Vagina (tissue), 2 donors: ENCODE data around the gene NARS2.

Source experiments
- POLR2A ChIP-seq, 2 donors: fragments of 450-650 bp; IDR thresholded peaks; one replicate each; pipeline ENCODE4 v1.6.1; 2017; ENCODE audit warnings: antibody characterized with exemption in 2 of 2, mild to moderate bottlenecking in 2 of 2, moderate library complexity in 2 of 2
- POLR2AphosphoS5 ChIP-seq, 2 donors: sonication (generic); formaldehyde crosslinking; IDR thresholded peaks; one replicate each; pipeline ENCODE4 v1.9.0; 2017; ENCODE audit warnings: antibody characterized with exemption in 2 of 2, mild to moderate bottlenecking in 2 of 2, low read depth in 1 of 2; ENCODE audit not compliant: insufficient read depth in 1 of 2
- TF ChIP-seq, protein P1 (sequence below), 3 experiments: fragments of 450-650 bp in 2 of 3; fragments of 200-600 bp in 1 of 3; sonication (generic) in 1 of 3; IDR thresholded peaks; one replicate each; pipeline ENCODE4 v1.5.1; 2017 to 2019; ENCODE audit warnings: antibody characterized with exemption in 3 of 3, mild to moderate bottlenecking in 2 of 3, moderate library complexity in 2 of 3

- TF ChIP-seq, protein P1, sequence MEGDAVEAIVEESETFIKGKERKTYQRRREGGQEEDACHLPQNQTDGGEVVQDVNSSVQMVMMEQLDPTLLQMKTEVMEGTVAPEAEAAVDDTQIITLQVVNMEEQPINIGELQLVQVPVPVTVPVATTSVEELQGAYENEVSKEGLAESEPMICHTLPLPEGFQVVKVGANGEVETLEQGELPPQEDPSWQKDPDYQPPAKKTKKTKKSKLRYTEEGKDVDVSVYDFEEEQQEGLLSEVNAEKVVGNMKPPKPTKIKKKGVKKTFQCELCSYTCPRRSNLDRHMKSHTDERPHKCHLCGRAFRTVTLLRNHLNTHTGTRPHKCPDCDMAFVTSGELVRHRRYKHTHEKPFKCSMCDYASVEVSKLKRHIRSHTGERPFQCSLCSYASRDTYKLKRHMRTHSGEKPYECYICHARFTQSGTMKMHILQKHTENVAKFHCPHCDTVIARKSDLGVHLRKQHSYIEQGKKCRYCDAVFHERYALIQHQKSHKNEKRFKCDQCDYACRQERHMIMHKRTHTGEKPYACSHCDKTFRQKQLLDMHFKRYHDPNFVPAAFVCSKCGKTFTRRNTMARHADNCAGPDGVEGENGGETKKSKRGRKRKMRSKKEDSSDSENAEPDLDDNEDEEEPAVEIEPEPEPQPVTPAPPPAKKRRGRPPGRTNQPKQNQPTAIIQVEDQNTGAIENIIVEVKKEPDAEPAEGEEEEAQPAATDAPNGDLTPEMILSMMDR (IDR thresholded peaks at IDR 0.05) = no peak
- TF ChIP-seq POLR2A (IDR thresholded peaks at IDR 0.05) = no peak
- no peak for TF ChIP-seq POLR2AphosphoS5 (IDR thresholded peaks at IDR 0.05; ENCODE audit: insufficient read depth in 1 of 2, low read depth in 1 of 2)
Observed at GRCh38 chr11:78478536-78478935, 96.1 kb downstream of the NARS2 start.
